Measurements from ENCODE around the gene NPAS3.

Gene NPAS3

DNA sequence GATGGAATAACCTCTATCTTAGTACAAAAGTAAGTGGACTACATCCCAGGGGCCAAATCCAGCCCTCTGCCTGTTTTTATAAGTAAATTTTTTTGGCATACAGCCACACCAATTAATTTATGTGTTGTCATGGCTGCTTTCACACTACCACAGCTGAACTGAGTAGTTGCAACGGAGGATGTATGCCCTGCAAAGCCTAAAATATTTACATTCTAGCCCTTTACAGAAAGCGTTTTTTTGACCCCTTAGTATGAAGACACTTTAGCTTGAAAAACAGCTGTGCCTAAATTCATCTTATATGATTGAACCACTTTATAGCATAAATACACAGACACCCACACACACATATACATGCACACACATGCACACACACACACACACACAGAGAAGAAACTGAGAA is 510.6 kb downstream of the NPAS3 start:
- no peak for DNase-seq (ENCODE audit: low read depth in 2 of 2)

DNA sequence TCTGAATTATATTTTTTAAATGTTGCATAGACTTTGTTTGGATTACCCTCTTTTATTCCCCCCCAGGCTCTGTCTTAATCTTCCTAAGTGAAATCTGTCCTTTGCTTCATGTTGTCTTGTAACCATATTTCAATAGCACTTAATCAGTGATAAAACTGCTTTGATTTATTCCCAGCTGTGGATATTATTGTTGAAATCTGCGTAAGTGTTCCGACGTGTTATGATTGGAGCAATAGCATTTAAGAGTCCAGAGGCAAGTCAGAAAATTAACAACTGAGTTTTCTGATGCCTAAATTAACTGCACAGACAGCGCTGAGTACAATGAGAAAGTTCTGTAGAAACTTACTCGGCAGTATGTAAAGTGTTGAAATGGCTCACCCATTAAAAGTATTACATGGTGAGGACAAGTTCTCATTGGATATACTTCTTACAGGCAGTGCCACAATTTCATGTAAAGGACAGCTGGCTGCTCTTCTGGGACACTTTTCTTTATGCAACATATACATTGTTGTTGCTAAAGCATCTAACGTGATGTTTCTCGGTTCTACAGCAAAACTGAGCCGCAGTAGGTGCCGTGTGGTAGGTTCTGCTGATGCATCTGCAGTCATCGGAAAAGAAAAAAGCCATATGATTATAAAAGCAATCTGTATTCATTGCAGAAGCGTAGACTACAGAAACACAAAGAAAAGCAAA is 511.2 kb downstream of the NPAS3 start:
- DNase-seq (ENCODE audit: low read depth in 2 of 2) = no peak

- no peak for DNase-seq (ENCODE audit: low read depth in 2 of 2)
Observed at GRCh38 chr14:33450416-33450815, 511.7 kb downstream of the NPAS3 start.

- DNase-seq (ENCODE audit: low read depth in 2 of 2) = no peak
Observed at GRCh38 chr14:33451211-33451610, 512.5 kb downstream of the NPAS3 start.

GRCh38 chr14:33452995-33453394 is 514.3 kb downstream of the NPAS3 start:
- no peak for DNase-seq (ENCODE audit: low read depth in 2 of 2)

- no peak for DNase-seq (ENCODE audit: low read depth in 2 of 2)
Observed at GRCh38 chr14:33454022-33454595, 515.4 kb downstream of the NPAS3 start.

DNA sequence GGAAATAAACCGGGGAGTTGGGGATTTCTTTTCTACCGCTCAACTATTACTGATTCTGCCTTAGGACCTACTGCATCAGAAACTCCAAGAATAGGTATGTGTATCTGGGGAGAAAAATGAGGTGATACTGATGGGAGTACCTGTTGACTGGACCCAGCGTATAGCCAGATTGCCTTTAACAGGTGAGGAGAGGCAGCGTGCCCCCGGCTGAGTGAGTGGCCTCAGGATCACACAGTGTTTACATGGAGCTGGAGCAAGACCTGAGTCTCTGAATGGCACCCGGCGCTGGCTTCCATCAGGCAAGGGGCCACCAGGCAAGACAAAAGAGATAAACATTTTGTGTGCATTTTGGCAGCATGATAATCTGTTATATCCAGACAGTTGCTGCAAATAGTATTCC is 516.0 kb downstream of the NPAS3 start:
- no peak for DNase-seq (ENCODE audit: low read depth in 2 of 2)

GRCh38 chr14:33455654-33456345 is 517.1 kb downstream of the NPAS3 start:
- no peak for DNase-seq (ENCODE audit: low read depth in 2 of 2)

GRCh38 chr14:33457021-33457420 is 518.3 kb downstream of the NPAS3 start:
- DNase-seq (ENCODE audit: low read depth in 2 of 2) = no peak

DNA sequence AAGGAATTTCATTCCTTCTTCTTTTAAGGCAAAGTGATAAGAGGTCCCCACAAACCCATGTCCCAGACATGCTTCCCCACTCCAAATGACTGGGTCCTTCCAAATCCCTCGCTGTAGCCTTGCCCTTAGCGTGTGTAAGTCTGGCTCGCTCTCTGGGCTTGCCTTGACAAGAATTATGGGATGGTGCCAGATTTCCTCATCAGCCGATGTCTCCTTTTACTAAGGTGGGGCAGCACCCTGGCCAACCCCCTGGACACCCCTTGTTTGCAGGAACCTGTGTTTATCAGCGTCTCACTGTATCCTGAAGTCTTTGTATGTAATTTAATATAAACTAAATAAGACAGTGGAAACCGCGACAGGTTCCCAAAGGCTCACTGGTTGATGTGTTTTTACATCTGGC is 518.9 kb downstream of the NPAS3 start:
- DNase-seq (ENCODE audit: low read depth in 2 of 2) = no peak

DNA sequence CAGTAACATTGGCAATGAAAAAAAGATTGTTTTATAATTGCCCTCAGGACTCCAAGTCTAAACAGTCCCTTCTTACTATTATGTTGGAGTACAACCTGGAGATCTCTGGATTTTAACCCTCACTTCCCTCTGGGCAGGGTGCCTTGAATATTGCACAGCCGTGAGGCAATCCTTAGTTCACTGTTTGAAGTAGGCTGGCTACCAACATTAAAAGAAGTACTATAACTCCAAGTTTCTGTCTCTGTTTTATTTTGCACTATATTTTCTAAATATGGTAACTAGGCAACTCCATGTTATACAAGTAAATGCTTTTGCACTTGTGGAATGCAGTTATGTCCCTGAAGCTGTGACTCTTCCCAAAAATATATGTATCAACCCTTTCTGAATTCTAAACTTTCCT is 521.5 kb downstream of the NPAS3 start:
- no peak for DNase-seq (ENCODE audit: low read depth in 2 of 2)

DNA sequence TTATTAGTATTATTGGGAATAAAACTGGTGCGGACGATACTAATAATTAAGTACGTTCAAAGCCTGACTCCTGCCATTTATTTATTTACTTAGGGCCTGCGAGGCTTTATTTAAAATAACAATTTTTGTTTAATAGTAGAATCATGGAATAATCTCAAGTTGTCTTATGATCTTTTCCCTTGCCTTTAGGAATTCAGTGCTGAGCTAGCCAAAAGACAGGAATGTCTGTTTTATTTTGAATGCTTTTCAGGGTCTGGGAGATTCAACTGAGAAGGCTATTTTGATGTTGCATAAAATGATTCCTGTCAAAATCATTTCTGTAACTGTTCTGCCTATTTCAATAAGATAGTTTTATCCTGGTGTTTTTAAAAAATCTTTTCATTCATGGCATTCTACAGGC is 522.4 kb downstream of the NPAS3 start:
- no peak for DNase-seq (ENCODE audit: low read depth in 2 of 2)

DNA sequence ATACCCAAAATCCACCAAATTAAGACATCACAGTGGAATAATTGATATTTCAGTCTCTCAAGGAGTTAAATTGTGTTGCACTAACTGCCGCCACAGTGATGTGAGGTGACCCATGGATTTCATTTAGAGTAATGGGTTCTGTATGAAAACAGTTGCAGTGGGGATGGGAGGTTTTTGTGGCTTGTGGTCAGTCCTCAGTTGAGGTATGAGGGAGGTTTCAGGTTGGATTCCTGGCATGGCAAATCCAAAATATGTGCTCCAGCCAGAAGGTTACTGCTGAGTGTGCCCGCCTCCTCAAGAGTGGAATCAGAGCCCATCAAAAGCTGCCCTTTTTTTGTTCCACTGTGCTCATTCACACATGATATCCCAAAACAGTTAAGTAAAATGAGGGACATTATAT is 525.1 kb downstream of the NPAS3 start:
- DNase-seq (ENCODE audit: low read depth in 2 of 2) = no peak

GRCh38 chr14:33464254-33464962 is 525.7 kb downstream of the NPAS3 start:
- DNase-seq (ENCODE audit: low read depth in 2 of 2) = no peak

- DNase-seq (ENCODE audit: low read depth in 2 of 2) = no peak
Observed at GRCh38 chr14:33465846-33466700, 527.4 kb downstream of the NPAS3 start.

- DNase-seq (ENCODE audit: low read depth in 2 of 2) = no peak
Observed at GRCh38 chr14:33467971-33468370, 529.3 kb downstream of the NPAS3 start.

DNA sequence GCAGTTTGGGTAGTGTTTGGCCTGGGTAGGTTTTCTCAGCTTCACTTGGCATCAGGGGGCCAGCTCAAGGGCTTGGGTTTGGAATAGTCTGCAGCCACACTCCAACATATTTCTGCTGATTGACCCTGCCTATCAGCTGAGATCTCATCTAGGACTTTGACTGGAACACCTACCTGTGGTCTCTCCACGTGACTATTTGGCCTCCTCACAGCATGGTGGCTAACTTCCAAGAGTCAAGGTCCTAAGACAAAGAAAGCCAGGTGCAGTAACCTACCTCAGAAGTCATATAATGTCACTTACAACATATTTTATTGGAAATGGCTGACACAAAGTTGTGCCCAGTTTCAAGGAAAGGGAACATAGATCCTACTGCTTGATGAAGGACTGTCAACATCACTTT is 531.2 kb downstream of the NPAS3 start:
- no peak for DNase-seq (ENCODE audit: low read depth in 2 of 2)

DNA sequence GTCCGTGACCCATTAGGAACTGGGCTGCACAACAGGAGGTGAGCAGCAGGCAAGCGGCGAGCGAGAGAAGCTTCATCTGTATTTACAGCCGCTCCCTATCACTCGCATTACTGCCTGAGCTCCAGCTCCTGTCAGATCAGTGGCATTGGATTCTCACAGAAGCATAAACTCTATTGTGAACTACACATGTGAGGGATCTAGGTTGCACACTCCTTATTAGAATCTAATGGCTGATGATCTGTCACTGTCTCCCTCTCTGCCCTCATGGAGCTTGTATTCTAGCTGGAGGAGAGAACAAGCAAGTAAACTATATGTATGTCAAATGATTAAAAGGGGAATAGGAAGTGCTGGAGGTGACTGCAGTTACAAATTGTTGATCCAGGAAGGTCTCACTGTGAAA is 533.1 kb downstream of the NPAS3 start:
- no peak for DNase-seq (ENCODE audit: low read depth in 2 of 2)

DNA sequence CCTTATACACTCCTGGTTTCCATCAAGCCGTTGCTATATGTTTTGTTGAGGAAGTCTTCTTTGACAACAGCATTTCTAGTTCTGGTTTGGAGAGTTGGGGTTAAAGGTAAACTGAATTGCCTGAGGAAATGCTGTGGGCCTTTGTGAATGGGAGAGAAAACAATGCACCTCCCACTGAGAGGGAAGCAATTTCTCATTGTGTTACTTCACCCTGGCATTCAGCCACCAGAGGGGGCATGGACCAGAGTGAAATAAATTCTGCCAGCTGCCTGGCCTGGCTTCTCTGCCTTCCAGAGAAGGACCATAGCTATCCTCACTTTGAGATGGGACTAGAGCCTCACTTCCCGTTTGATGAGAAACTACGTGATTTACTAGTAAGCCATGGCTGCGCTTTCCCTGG is 536.9 kb downstream of the NPAS3 start:
- DNase-seq (ENCODE audit: low read depth in 2 of 2) = no peak

GRCh38 chr14:33477797-33478196 is 539.1 kb downstream of the NPAS3 start:
- DNase-seq (ENCODE audit: low read depth in 2 of 2) = no peak

DNA sequence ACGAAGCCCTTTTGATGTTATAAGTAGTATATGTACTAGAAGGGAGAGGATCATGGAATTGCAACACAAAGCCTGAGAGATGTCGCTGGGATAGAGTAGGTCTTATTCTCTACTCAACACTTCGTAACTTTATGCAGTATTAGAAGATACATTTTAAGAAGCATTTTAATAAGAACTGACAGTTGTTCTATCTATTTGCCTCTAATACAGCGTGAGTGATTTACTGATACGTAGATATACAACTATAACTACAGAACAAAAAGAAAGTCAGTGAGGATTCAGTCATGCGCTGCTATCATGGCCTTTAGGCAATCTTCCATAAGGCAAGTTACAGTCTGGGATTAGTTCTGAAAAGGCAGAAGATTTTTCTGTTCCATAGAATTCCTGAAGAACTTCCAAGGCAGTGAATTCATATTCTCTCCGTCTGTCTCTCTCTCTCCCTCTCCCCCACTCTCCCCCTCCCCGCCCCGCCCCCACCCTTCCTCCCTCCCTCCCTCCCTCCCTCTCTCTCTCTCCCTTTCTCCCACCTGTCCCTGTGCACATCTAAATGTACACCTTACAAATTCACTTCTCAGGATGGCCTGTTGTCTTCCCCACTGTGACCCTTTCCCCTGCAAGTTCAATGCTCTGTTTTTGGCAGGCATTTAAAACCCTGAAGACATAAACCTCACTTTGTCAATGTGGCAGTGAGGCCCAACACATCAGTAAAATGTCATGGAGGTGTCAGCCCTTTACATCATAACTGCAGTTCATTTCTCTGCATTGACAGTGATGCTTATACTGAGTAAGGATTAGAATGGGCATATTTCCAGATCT is 541.6 kb downstream of the NPAS3 start:
- DNase-seq (ENCODE audit: low read depth in 2 of 2) = no peak

All from stimulated activated CD4-positive, alpha-beta T cell treated with anti-CD3 and anti-CD28 coated beads, Interleukin-1b, Interleukin-23, amount 100 ng/mL, for 4 hours (primary cell).